GM20431 (cell line): ENCODE data around the gene PHF21A.

ENCODE experiments used
- in situ Hi-C: fragments of 300-500 bp; cut with MseI, MboI; formaldehyde crosslinking; loops from one replicate; pipeline ENCODE4 v1.15.0; 2020; ENCODE audit warnings: low sequenced_read_pairs; ENCODE audit not compliant: unreplicated experiment

Gene PHF21A

GRCh38 chr11:45945397-45945999 lies 175.8 kb downstream of the PHF21A start:
- in situ Hi-C loops = no loop called here

GRCh38 chr11:45942381-45942780 lies 178.9 kb downstream of the PHF21A start:
- in situ Hi-C loops = no loop called here

- in situ Hi-C loops = no loop called here
Measured at GRCh38 chr11:45941285-45941684, 180.0 kb downstream of the PHF21A start.

GRCh38 chr11:45939836-45940235 lies 181.4 kb downstream of the PHF21A start:
- in situ Hi-C loops = no loop called here

- in situ Hi-C loops = no loop called here
Measured at GRCh38 chr11:45937916-45938315, 183.3 kb downstream of the PHF21A start.

- in situ Hi-C loops = no loop called here
Measured at GRCh38 chr11:45936511-45937054, 184.7 kb downstream of the PHF21A start.

- in situ Hi-C loops = no loop called here
Measured at GRCh38 chr11:45935349-45936064, 185.7 kb downstream of the PHF21A start.

GRCh38 chr11:45934580-45935318 lies 186.5 kb downstream of the PHF21A start:
- in situ Hi-C loops = no loop called here

GRCh38 chr11:45933846-45934579 lies 187.2 kb downstream of the PHF21A start:
- in situ Hi-C loops = no loop called here

GRCh38 chr11:45933131-45933831 lies 188.0 kb downstream of the PHF21A start:
- in situ Hi-C loops = no loop called here

GRCh38 chr11:45932217-45932616 lies 189.0 kb downstream of the PHF21A start:
- in situ Hi-C loops = no loop called here

GRCh38 chr11:45931739-45932138 lies 189.5 kb downstream of the PHF21A start:
- in situ Hi-C loops = no loop called here

- in situ Hi-C loops = no loop called here
Measured at GRCh38 chr11:45930951-45931570, 190.2 kb downstream of the PHF21A start.

GRCh38 chr11:45930031-45930794 lies 191.0 kb downstream of the PHF21A start:
- in situ Hi-C loops = no loop called here

GRCh38 chr11:45929486-45930030 lies 191.7 kb downstream of the PHF21A start:
- in situ Hi-C loops = no loop called here

GRCh38 chr11:45928535-45929215 lies 192.6 kb downstream of the PHF21A start:
- in situ Hi-C loops = no loop called here

GRCh38 chr11:45927684-45928413 lies 193.4 kb downstream of the PHF21A start:
- in situ Hi-C loops = no loop called here
